Measurements from ENCODE around the gene ZSCAN32.

GRCh38 chr16:3349175-3349574 lies 51.6 kb downstream of the ZSCAN32 start:
- TF ChIP-seq CTCF (IDR thresholded peaks at IDR 0.05) = no peak
- no peak for TF ChIP-seq POLR2A (IDR thresholded peaks at IDR 0.05)
